ENCODE results near the gene ATP13A3.
"Not testable (repeated sequence)": the region's sequence is repeated elsewhere in the genome, so short reads cannot be mapped to it uniquely, and the experiment has no call there.

ATP13A3 gene

DNA sequence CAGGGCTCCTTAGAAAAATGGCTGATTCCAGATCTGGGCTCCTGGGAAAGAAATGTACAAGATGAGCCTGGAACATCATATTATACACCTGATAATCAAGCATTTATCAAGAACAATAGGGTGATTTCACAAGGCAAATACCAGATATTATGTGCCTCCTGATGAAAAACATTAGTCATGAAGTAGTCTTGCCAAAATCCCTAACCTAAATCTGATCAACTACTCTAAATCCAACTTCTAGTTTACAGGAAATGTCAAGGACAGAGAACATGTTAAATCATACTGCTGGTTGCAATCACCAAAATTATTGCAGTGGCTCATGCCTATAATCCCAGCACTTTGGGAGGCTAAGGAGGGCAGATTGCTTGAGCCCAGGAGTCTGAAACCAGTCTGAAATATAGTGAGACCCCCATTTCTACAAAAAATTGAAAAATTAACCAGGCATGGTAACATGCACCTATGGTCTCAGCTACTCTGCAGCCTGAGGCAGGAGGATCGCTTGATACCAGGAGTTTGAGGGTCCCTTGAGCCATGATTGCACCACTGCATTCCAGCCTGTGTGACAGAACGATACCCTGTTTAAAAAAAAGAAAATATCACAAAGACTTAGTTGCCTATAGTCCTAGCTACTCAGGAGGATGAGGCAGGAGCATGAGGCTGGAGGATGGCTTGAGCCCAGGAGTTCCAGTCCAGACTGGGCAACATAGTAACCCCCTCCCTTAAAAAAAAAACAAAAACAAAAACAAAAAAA lies 34.9 kb upstream of the ATP13A3 start:
- DNase-seq (ENCODE audit: insufficient read length, low spot score) (no peak), FAIRE-seq (no peak)

DNA sequence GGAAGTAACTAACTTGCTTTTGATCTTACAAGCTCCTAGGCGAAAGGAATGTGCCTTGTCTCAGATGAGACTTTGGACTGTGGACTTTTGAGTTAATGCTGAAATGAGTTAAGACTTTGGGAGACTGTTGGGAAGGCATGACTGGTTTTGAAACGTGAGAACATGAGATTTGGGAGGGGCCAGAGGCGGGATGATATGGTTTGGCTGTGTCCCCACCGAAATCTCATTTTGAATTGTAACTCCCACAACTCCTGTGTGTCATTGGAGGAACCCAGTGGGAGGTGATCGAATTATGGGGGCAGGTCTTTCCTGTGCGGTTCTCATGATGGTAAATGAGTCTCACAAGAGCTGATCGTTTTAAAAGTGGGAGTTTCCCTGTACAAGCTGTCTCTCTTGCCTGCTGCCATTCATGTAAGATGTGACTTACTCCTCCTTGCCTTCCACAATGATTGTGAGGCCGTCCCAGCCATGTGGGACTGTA lies 33.9 kb upstream of the ATP13A3 start:
- not testable (repeated sequence) for DNase-seq (ENCODE audit: insufficient read length, low spot score); FAIRE-seq

More for the DNA sequence above, 34.9 kb upstream of the ATP13A3 start:
- no peak for TF ChIP-seq CTCF (IDR thresholded peaks at IDR 0.05; ENCODE audit: insufficient read depth, missing control alignments)

DNA sequence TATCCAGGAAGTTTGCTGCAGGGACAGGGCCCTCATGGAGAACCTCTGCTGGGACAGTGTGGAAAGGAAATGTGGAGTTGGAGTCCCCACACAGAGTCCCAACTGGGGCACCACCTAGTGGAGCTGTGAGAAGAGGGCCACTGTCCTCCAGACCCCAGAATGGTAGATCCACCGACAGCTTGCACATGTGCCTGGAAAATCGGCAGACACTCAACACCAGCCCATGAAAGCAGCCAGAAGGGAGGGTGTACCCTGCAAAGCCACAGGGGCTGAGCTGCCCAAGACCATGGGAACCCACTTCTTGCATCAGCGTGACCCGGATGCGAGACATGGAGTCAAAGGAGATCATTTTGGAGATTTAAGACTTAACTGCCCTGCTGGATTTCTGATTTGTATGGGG lies 33.4 kb upstream of the ATP13A3 start:
- not testable (repeated sequence) for FAIRE-seq; DNase-seq (ENCODE audit: insufficient read length, low spot score)

- TF ChIP-seq CTCF (IDR thresholded peaks at IDR 0.05; ENCODE audit: insufficient read depth, missing control alignments), result no peak
- FAIRE-seq (no peak), DNase-seq (ENCODE audit: insufficient read length, low spot score) (no peak)
Observed at GRCh38 chr3:194518652-194519051, 31.9 kb upstream of the ATP13A3 start.

GRCh38 chr3:194517333-194517732 lies 30.5 kb upstream of the ATP13A3 start:
- FAIRE-seq, result no peak
- TF ChIP-seq CTCF (IDR thresholded peaks at IDR 0.05; ENCODE audit: insufficient read depth, missing control alignments), result no peak
- DNase-seq (ENCODE audit: insufficient read length, low spot score), result no peak

DNA sequence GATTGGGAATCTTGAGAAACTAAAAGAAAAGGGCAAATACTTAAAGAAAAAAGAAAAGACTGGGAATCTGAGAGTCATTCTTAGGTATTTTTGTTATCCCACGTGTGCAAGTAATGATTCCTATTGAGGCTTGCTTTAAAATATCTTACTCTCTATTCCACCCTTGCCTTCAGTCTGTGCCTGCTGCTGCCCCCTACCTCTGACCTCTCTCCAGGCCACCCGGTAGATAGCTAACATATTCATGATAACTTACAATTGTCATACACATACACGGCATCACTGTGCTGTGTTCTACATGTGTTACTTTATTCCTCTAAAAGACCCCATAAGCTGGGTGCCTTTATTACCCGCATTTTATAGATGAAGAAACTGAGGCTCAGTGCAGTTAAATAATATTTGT lies 27.8 kb upstream of the ATP13A3 start:
- FAIRE-seq, result no peak
- no peak for TF ChIP-seq CTCF (IDR thresholded peaks at IDR 0.05; ENCODE audit: insufficient read depth, missing control alignments)
- no peak for DNase-seq (ENCODE audit: insufficient read length, low spot score)

DNA sequence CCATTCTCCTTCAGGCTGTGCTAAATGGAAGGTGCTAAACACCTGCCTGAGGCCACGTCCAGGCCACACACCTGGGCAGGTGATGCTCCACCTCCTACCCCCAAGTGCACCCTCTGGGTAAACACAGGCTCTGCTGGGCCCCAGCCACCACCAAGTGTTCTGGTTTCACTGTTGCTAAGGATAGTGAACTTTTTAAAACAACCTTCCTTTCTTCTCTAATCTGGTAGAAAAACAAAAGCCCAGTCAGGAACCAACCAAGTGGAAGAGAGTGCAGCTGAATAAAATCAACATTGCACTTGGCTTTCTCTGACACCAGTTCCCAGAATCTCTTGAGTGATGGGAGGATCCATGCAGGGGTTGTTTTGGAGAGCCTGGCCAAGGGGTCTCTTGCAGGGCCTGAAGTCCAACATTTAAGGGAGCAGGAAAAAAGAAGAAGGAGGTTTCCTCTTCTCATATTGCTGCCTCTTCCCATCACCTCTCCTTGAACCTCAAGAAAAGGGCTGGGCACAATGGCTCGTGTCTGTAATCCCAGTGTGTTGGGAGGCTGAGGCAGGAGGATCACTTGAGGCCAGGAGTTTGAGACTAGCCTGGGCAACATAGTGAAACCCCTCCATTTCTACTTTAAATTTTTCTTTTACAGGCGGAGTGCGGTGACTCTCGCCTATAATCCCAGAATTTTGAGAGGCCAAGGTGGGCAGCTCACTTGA lies 26.2 kb upstream of the ATP13A3 start:
- DNase-seq (ENCODE audit: insufficient read length, low spot score) (no peak), FAIRE-seq (no peak)
- TF ChIP-seq CTCF (IDR thresholded peaks at IDR 0.05; ENCODE audit: insufficient read depth, missing control alignments), result no peak
